ENCODE data around the gene DNTT.

The DNTT gene

GRCh38 chr10:96342402-96342801 is 38.2 kb downstream of the DNTT start:
- DNase-seq (ENCODE audit: low spot score) = no peak

DNA sequence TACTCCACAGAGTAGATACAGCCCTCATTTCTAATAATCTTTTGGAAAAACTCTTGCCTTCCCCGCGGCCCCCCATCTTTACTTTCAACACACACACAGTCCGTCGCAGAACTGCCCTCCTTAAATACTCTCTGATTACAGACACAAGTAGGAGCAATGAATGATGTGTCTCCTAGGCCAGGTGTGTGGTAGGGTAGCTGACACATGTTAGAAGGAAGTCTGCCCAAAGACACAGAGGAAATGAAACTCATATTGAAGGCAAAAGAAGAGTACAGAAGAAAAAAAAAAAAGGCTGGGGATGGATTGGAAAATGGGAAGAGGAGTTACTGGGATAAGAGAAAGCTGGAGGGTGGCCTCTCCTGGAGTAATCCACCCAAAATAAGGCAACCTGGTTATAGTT is 39.9 kb downstream of the DNTT start:
- no peak for DNase-seq (ENCODE audit: low spot score)

GRCh38 chr10:96345222-96345621 is 41.0 kb downstream of the DNTT start:
- DNase-seq (ENCODE audit: low spot score) = no peak

DNA sequence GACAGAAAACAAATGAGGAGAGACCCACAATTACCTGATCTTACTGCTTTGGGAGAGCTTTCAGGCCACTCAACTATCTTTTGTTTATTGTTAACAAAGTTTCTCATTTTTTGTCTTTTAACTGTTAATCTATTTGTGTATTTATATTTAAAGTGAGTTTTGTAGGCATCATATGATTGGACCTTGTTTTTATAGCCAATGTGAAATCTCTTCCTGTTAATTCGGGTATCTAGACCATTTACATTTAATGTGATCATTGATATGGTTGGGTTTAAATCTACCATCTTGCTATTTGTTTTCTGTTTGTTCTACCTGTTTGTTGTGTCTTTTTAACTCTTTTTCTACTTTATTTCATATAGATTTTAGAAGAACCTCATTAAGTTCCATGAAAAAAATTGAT is 42.1 kb downstream of the DNTT start:
- DNase-seq (ENCODE audit: low spot score) = no peak

DNA sequence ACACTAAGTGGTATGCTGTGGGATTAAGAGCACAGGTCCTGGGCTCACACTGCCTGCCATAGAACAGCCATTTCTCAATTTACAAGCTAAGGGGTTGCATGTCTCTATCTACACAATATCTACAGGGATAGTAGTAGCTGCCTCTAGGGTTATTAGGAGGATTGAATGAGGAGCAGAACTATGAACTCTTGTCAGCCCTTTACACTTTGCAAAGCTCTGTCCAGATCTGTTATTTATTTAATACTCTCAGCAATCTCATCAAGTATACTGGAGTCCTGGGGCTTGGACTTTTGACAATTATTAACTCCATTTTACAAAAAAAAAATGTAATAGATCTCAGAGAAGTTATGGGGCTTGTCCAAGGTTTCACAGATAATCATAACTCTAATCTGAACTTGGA is 47.8 kb downstream of the DNTT start:
- no peak for DNase-seq (ENCODE audit: low spot score)

GRCh38 chr10:96352582-96352981 is 48.3 kb downstream of the DNTT start:
- no peak for DNase-seq (ENCODE audit: low spot score)

- no peak for DNase-seq (ENCODE audit: low spot score)
These were observed 52.9 kb downstream of the DNTT start for GRCh38 chr10:96357038-96357620.

GRCh38 chr10:96358851-96359540 is 54.8 kb downstream of the DNTT start, which contains the start of gene OPALIN:
Gene OPALIN (minus strand): TSS chr10:96359002. CDS start chr10:96358896, 106 bp downstream.
- no peak for DNase-seq (ENCODE audit: low spot score)

GRCh38 chr10:96359616-96360015 is 55.4 kb downstream of the DNTT start:
- DNase-seq (ENCODE audit: low spot score) = no peak

DNA sequence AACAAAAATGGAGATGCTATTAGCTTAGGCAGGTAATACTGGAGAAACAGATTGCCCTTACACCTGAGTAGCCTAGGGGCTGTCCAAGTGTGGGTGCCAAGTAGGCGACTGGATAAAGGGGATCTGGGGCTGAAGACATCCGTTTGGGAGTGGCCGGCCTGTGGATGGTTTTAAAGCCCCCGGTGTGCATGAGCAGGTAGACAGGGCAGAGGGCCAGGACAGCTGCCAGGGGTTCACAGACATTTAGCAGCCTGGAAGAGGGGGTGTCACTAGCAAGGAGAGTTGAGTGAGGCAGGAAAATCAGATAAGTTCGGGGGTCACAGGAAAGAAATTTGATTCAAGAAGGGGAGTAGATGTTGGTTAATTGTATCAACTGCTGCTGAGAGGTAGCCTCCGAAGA is 56.1 kb downstream of the DNTT start:
- DNase-seq (ENCODE audit: low spot score) = no peak

GRCh38 chr10:96360766-96361165 is 56.5 kb downstream of the DNTT start:
- DNase-seq (ENCODE audit: low spot score) = no peak

DNA sequence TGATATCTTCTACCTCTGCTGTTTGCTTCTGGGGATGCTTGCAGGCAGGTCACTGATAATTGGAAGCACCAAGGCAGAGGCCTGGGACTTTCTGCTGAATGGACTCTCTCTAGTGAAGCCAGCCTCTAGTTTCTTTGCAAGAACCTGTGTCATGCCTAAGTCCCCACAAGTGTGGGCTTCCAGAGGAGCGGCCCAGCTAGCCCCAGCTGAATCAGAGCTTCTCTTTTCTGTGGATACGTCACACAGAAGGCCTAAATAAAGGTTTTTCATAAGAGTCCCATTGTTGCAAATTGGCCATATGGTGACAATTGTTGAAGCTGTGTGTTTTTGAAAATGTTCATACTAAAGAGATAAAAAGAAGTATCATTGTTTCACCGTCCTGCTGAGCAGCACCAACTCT is 61.3 kb downstream of the DNTT start:
- DNase-seq (ENCODE audit: low spot score) = no peak

DNA sequence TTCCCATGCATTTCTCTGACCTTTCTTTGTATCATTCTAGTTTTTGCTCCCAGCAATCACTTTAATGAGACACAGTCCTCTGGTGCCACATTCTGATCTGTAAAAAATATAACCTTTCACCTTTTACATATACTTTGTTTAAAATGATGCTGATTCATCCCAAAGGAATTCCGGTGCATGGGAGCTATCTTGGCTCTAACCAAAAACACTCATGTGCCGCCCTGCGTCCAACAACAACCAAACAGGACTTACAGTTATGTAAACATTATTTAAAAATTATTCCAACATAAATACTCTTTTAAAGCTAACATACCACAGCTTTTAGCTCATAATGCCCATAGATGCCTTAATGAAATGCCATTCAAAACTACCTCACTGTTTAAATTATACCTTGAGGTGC is 62.3 kb downstream of the DNTT start:
- no peak for DNase-seq (ENCODE audit: low spot score)

GRCh38 chr10:96367470-96367869 is 63.2 kb downstream of the DNTT start:
- peak; percentile 57 for DNase-seq (ENCODE audit: low spot score)

DNA sequence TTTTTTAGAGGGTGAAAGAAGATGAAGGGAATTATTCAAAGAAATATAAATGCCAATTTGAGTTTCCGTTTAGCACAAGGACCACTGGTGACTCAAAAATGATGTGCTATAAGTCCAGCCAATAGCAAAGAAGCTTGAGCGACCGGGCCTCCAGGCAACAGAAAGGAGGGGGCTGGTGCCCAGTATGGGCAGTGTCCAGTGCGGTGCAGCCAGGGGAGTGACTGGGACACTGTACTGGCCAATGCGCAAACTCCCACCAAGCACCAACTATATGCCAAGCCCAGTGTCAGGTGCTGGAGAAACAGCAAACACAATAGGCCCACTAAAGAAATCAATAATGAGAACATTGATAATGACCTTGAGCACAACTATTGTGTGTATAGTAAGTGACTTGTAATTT is 64.7 kb downstream of the DNTT start:
- no peak for DNase-seq (ENCODE audit: low spot score)

DNA sequence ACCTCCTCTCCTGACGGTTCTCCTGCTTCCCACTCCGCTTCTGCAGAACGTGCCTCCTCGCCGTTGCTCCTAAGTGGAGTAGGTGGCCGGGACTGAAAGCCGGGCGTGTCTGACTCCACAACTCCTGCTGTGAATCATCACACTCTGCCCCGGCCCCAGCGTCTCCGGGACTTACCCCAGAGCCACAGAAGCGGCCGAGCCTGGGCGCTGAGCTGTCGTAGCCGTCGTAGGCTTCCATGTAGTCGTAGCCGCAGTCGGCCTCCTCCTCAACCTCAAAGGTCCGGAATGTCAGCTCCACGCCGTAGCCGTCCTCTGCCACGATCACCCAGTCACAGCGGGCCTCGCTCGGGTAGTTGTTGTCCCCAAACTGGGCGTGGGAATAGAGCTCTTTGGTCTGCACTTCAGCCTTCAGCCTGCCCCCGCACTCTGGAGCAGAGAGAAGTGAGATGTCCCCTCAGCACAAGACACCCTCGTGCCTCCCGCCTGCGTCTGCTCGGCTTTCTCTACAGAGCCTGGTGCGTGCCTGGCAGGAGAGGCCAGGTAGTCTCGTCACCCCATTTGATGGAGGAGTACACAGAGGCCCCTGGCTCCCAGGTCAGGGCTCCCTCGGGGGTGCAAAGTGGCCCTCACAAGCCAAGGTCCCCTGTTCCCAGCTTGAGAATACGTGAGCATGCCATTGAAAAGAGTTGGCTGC is 65.8 kb downstream of the DNTT start:
- DNase-seq (ENCODE audit: low spot score) = no peak

DNA sequence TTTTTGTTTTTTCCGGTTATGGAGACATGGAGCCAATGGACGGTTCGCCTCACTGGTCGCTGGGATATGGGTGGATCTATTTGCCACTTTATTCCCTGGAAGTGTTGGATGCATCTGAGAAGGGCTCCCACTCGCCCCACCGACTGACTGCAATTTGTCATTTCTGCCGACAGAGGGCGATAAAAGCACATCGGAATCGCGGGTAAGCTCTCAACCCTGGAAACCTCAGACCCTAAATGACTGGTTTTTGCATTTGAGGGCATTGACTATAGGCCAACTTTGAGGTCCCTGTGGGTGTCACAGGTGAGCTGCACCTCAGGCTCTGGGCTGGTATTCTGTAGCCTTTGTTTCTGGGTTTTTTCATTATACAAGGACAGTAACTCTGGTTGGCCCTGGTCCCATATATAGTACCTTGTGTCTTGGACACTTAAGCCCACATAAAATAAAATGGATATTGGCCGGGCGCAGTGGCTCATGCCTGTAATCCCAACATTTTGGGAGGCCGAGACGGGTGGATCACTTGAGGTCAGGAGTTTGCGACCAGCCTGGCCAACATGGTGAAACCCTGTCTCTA is 66.4 kb downstream of the DNTT start:
- DNase-seq (ENCODE audit: low spot score) = peak; percentile 63

GRCh38 chr10:96371356-96371755 is 67.1 kb downstream of the DNTT start:
- DNase-seq (ENCODE audit: low spot score) = no peak

DNA sequence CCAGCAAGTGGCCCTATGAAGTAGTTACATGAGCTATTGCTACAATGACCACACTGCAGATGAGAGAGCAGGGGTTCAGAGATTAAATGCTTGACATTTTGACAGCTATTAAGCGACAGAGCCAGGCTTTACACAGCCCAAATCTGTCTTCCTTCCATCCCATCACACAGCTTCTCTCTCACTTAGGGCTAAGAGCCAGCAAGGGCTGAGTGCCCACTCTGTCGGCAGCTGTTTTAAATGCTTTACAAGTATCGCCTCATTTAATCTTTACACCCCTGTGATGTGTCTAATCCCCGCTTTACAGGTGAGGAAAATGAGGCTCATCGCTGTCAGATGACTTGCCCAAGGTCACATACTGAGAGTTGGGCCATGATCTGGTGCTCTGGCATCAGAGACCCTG is 69.8 kb downstream of the DNTT start:
- no peak for DNase-seq (ENCODE audit: low spot score)

DNA sequence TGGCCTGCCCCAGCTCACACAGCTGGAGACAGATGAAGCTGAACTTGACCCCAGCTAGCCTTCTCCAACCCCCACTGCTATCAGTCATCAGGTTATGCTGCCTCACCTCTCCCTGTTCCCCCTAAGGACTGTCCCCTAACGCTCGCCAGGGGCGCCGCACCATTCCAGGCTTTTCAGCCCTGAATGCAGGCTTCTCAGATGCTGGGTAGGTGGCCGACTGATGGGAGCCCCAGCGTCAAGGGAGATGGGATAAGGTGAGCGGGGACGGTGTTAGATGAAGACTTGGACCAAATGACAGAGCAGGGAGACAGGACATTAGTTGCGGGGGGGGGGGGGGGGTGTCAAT is 70.4 kb downstream of the DNTT start:
- DNase-seq (ENCODE audit: low spot score) = no peak

GRCh38 chr10:96374985-96375830 is 71.0 kb downstream of the DNTT start:
- DNase-seq (ENCODE audit: low spot score) = peak; percentile 93

DNA sequence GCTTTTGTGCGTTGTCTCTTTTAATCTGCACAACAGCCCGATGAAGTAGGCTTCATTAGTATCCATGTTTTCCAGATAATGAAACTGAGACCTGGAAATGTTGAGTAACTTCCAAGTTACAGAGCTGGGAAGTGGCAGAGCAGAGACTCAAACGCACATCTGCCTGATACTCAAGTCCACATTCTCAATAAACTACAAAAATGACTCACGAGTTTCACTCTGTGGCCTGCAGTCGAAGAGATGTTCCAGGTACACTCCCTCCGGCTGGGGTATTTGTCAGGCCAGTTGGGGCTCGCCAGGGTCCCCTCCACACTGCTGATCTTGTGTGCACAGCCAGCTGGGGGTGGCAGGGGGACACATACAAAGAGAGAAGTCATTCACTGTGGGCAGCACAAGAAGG is 72.2 kb downstream of the DNTT start:
- no peak for DNase-seq (ENCODE audit: low spot score)
